ENCODE results near the gene FHIP1B. TPM values are rescaled to one million over a fixed set of nuclear protein-coding genes. Genes with fewer than 3 reads are reported as not detected.

The FHIP1B gene
- total RNA-seq, 1 experiment from 2014 or later: 42.8 TPM

GRCh38 chr11:6197466-6198200, 36.8 kb downstream of the FHIP1B start:
- Histone ChIP-seq H3K4me3 (ENCODE audit: low read depth in 2 of 2, low read length in 2 of 2) (no peak overlapping the region), H3K4me1 (ENCODE audit: control insufficient read depth, insufficient read depth, low read length) (no peaks in the 10 kb centered on the region), H3K27ac (ENCODE audit: low read length) (no peak overlapping the region), H3K36me3 (ENCODE audit: control insufficient read depth, insufficient read depth, low read length) (no peaks in the 10 kb centered on the region), H3K27me3 (ENCODE audit: control insufficient read depth, insufficient read depth, low read length) (no peaks in the 10 kb centered on the region; the same call in 1 of the 2 replicates), H3K9me3 (ENCODE audit: control insufficient read depth, insufficient read depth, low read depth, low read length) (no peaks in the 10 kb centered on the region)
- ChIA-PET CTCF (no interaction called here), POLR2A (no interaction called here)
- intact Hi-C loops (cut with micrococcal nuclease; ENCODE audit: unreplicated experiment) (no loop called here), in situ Hi-C loops (cut with HindIII; ENCODE audit: low pct_unique_long_range_greater_than_20kb, low sequenced_read_pairs) (no loop called here)
- no peak for TF ChIP-seq POLR2AphosphoS5 (IDR thresholded peaks at IDR 0.05; ENCODE audit: low read depth, low read length)
- no peak for TF ChIP-seq CTCF (IDR thresholded peaks at IDR 0.05)
- TF ChIP-seq TCF7L2 (IDR thresholded peaks at IDR 0.05; ENCODE audit: low read depth, low read length): no peak
- no peak for TF ChIP-seq REST (IDR thresholded peaks at IDR 0.05; ENCODE audit: insufficient read depth in 1 of 2, low read depth in 2 of 2, low read length in 1 of 2)
- no peak for TF ChIP-seq SIN3A (IDR thresholded peaks at IDR 0.05; ENCODE audit: borderline replicate concordance, insufficient read depth, low read depth, low read length)
- ATAC-seq (no peak), DNase-seq (ENCODE audit: low read depth, low spot score) (no peak)
- no TSS peak for BruUV-seq (replicated peaks)

GRCh38 chr11:6196396-6196795, 38.0 kb downstream of the FHIP1B start:
- in situ Hi-C loops (cut with HindIII; ENCODE audit: low pct_unique_long_range_greater_than_20kb, low sequenced_read_pairs): no loop called here
- DNase-seq (ENCODE audit: low read depth, low spot score) (no peak), ATAC-seq (no peak)
- TF ChIP-seq CTCF (IDR thresholded peaks at IDR 0.05) (no peak), TCF7L2 (IDR thresholded peaks at IDR 0.05; ENCODE audit: low read depth, low read length) (no peak), SIN3A (IDR thresholded peaks at IDR 0.05; ENCODE audit: borderline replicate concordance, insufficient read depth, low read depth, low read length) (no peak)
- no peaks in the 10 kb centered on the region for H3K9me3 ChIP-seq (ENCODE audit: control insufficient read depth, insufficient read depth, low read depth, low read length)
- no peak overlapping the region for H3K27ac ChIP-seq (ENCODE audit: low read length)
- H3K4me3 ChIP-seq (ENCODE audit: low read depth in 2 of 2, low read length in 2 of 2): no peak overlapping the region
- ChIA-PET POLR2A (no interaction called here), CTCF (no interaction called here)
- no TSS peak for BruUV-seq (replicated peaks)
- no peaks in the 10 kb centered on the region for H3K36me3 ChIP-seq (ENCODE audit: control insufficient read depth, insufficient read depth, low read length)
- peaks cover 3% of the 10 kb centered on the region; the same call in 1 of the 2 replicates for H3K27me3 ChIP-seq (ENCODE audit: control insufficient read depth, insufficient read depth, low read length)
- no peaks in the 10 kb centered on the region for H3K4me1 ChIP-seq (ENCODE audit: control insufficient read depth, insufficient read depth, low read length)
- intact Hi-C loops (cut with micrococcal nuclease; ENCODE audit: unreplicated experiment): no loop called here

All from Panc1 (cell line).